Glutamatergic neuron (in vitro differentiated cells): Measurements from ENCODE around the gene GLIPR1L1. TPM values are rescaled to one million over a fixed set of nuclear protein-coding genes. Genes with fewer than 3 reads are reported as not detected.

Experiments
- DNase-seq: peaks from one replicate; pipeline ENCODE4 v3.0.0; 2022
- H3K27ac Mint-ChIP-seq: one replicate; pipeline ENCODE4 v1.8.0; 2020; ENCODE audit warnings: mild to moderate bottlenecking, mixed read lengths, inconsistent platforms; ENCODE audit not compliant: unreplicated experiment
- H3K27me3 Mint-ChIP-seq: one replicate; pipeline ENCODE4 v1.8.0; 2020; ENCODE audit warnings: mild to moderate bottlenecking, moderate library complexity, mixed read lengths, inconsistent platforms; ENCODE audit not compliant: unreplicated experiment
- H3K36me3 Mint-ChIP-seq: one replicate; pipeline ENCODE4 v1.8.0; 2020; ENCODE audit warnings: mild to moderate bottlenecking, mixed read lengths, inconsistent platforms; ENCODE audit not compliant: unreplicated experiment
- H3K4me1 Mint-ChIP-seq: one replicate; pipeline ENCODE4 v1.8.0; 2020; ENCODE audit warnings: mild to moderate bottlenecking, low read depth, mixed read lengths, inconsistent platforms; ENCODE audit not compliant: unreplicated experiment
- H3K4me3 Mint-ChIP-seq: one replicate; pipeline ENCODE4 v1.8.0; 2020; ENCODE audit warnings: mild to moderate bottlenecking, mixed read lengths, inconsistent platforms; ENCODE audit not compliant: unreplicated experiment
- H3K9me3 Mint-ChIP-seq: one replicate; pipeline ENCODE4 v1.8.0; 2020; ENCODE audit warnings: mild to moderate bottlenecking, moderate library complexity, mixed read lengths, inconsistent platforms; ENCODE audit not compliant: unreplicated experiment
- total RNA-seq: library from RNA; stranded (reverse); fragmentation: NEBNext Ultra II Directional; extraction: Animal tissue kit (Norgen Biotek cat#: 25700); gene quantifications from one replicate; pipeline ENCODE4 v1.2.1, GENCODE V29; 2021; ENCODE audit not compliant: unreplicated experiment
- TF ChIP-seq, protein P1 (sequence below): fragments of 200-600 bp; sonication (generic); IDR thresholded peaks from one replicate; pipeline ENCODE4 v1.5.0; 2021; ENCODE audit not compliant: partially characterized antibody, unreplicated experiment

Gene GLIPR1L1
- total RNA-seq, 1 donor from 2014 or later = not detected

DNA sequence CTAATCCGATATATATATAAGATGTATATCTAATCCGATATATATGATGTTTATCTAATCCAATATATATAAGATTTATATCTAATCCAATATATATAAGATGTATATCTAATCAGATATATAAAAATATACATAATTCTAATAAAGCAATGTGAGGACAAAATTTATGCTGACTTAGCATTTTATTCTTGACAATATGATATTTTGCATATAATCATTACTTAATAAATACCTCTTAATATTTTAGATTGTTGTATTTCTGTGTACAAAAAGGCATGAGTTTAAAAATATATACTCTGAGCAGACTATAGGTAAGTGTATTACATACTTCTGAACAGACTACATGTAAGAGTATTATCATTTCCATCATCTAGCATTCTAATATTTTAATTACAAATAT is 75.4 kb downstream of the GLIPR1L1 start:
- H3K4me1 Mint-ChIP-seq = no peaks in the 10 kb centered on the region
- no peak for DNase-seq
- H3K27me3 Mint-ChIP-seq = peaks cover 2% of the 10 kb centered on the region
- TF ChIP-seq, protein P1, sequence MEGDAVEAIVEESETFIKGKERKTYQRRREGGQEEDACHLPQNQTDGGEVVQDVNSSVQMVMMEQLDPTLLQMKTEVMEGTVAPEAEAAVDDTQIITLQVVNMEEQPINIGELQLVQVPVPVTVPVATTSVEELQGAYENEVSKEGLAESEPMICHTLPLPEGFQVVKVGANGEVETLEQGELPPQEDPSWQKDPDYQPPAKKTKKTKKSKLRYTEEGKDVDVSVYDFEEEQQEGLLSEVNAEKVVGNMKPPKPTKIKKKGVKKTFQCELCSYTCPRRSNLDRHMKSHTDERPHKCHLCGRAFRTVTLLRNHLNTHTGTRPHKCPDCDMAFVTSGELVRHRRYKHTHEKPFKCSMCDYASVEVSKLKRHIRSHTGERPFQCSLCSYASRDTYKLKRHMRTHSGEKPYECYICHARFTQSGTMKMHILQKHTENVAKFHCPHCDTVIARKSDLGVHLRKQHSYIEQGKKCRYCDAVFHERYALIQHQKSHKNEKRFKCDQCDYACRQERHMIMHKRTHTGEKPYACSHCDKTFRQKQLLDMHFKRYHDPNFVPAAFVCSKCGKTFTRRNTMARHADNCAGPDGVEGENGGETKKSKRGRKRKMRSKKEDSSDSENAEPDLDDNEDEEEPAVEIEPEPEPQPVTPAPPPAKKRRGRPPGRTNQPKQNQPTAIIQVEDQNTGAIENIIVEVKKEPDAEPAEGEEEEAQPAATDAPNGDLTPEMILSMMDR = no peak
- H3K9me3 Mint-ChIP-seq = no peaks in the 10 kb centered on the region
- no peak overlapping the region for H3K4me3 Mint-ChIP-seq
- H3K27ac Mint-ChIP-seq = no peak overlapping the region
- H3K36me3 Mint-ChIP-seq = no peaks in the 10 kb centered on the region

DNA sequence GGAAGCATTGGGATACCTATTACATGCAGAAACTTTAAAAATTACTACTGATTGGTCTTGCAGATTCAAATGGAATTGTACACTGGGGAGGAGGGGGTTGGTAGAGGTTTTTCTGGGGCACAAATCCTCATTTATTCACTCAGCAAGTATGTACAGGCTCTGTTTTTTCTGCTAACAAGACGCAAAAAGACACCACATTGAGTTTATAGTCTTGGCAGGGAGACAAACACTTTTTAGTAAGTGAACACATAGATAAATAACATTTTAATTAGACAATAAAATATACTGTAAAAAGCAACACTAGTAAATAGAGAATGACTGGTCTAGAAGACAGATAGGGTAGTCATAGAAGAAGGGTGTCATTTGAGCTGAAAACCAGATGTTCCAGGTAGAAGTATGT is 80.2 kb downstream of the GLIPR1L1 start:
- no peaks in the 10 kb centered on the region for H3K36me3 Mint-ChIP-seq
- H3K27ac Mint-ChIP-seq = no peak overlapping the region
- H3K4me1 Mint-ChIP-seq = no peaks in the 10 kb centered on the region
- H3K27me3 Mint-ChIP-seq = peaks cover 2% of the 10 kb centered on the region
- no peak for DNase-seq
- TF ChIP-seq, protein P1 = no peak
- H3K4me3 Mint-ChIP-seq = no peak overlapping the region
- no peaks in the 10 kb centered on the region for H3K9me3 Mint-ChIP-seq

DNA sequence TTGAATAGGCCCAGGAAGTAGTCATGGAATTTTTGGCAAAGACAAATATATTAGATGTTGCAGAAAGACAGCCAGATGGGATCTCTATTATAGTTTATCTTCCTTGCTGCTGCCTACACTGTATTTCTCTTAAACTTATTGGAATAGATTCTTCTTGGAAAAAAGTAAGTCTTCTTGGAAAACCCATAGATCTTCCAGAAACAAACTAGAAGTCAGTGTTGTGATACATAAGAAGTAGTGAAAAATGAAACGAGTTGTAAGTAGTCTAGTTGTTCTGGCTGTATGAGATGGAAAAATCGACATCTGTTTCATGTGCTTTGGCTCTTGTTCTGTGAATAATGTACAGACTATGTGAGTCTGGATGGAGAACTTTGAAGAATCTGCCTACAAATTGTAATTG is 85.4 kb downstream of the GLIPR1L1 start:
- H3K27ac Mint-ChIP-seq = no peak overlapping the region
- H3K4me3 Mint-ChIP-seq = no peak overlapping the region
- TF ChIP-seq, protein P1 = no peak
- peaks cover 2% of the 10 kb centered on the region for H3K27me3 Mint-ChIP-seq
- peaks cover 2% of the 10 kb centered on the region for H3K9me3 Mint-ChIP-seq
- H3K36me3 Mint-ChIP-seq = peaks cover 3% of the 10 kb centered on the region
- H3K4me1 Mint-ChIP-seq = no peaks in the 10 kb centered on the region
- no peak for DNase-seq

Other genes starting within 250 kb of the GLIPR1L1 start
- gene KCNC2, start 124.8 kb upstream of the GLIPR1L1 start, total RNA-seq = 11.6 TPM
- 6.8 TPM for gene CAPS2, start 4.3 kb upstream of the GLIPR1L1 start, total RNA-seq
- not detected for gene GLIPR1L2, start 56.4 kb downstream of the GLIPR1L1 start, total RNA-seq
- gene GLIPR1, start 146.1 kb downstream of the GLIPR1L1 start, total RNA-seq = 0.25 TPM
- 57.7 TPM for gene KRR1, start 176.9 kb downstream of the GLIPR1L1 start, total RNA-seq